Body of pancreas (tissue), 4 donors: ENCODE measurements around the gene MSMO1.

Experiments used
- POLR2A ChIP-seq, 3 donors: fragments of 450-650 bp; IDR thresholded peaks; one replicate each; pipeline ENCODE4 v1.6.1; 2016; ENCODE audit warnings: antibody characterized with exemption in 3 of 3, mild to moderate bottlenecking in 2 of 3
- TF ChIP-seq, protein P1 (sequence below), 7 experiments: fragments of 450-650 bp in 4 of 7; fragments of 200-600 bp in 3 of 7; sonication (generic) in 3 of 7; IDR thresholded peaks; one replicate each; pipeline ENCODE4 v1.5.1; 2016 to 2019; ENCODE audit warnings: antibody characterized with exemption in 7 of 7

DNA sequence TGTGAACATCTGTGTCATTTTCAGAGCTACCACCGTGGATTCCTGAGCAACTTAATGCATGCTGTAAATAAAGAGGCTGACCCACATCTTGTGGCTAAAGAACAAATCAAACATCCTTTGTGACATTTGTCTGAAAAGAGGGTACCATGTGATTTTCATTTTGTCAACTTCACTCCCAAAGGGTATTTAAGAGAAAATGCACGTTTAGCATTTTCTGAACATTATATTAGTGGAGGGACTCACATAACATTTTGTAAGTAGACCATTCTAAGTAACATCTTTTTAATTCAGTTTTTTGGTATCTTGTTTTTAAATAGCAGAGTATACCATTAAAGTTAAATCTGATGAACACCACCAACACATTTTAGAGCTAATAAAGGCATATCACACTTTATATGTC is 34.3 kb downstream of the MSMO1 start:
- TF ChIP-seq, protein P1, sequence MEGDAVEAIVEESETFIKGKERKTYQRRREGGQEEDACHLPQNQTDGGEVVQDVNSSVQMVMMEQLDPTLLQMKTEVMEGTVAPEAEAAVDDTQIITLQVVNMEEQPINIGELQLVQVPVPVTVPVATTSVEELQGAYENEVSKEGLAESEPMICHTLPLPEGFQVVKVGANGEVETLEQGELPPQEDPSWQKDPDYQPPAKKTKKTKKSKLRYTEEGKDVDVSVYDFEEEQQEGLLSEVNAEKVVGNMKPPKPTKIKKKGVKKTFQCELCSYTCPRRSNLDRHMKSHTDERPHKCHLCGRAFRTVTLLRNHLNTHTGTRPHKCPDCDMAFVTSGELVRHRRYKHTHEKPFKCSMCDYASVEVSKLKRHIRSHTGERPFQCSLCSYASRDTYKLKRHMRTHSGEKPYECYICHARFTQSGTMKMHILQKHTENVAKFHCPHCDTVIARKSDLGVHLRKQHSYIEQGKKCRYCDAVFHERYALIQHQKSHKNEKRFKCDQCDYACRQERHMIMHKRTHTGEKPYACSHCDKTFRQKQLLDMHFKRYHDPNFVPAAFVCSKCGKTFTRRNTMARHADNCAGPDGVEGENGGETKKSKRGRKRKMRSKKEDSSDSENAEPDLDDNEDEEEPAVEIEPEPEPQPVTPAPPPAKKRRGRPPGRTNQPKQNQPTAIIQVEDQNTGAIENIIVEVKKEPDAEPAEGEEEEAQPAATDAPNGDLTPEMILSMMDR (IDR thresholded peaks at IDR 0.05): no peak
- no peak for TF ChIP-seq POLR2A (IDR thresholded peaks at IDR 0.05)
